Fibroblast of villous mesenchyme (primary cell): ENCODE results near the gene PRPF31. TPM values are rescaled to one million over a fixed set of nuclear protein-coding genes. Genes with fewer than 3 reads are reported as not detected.

ENCODE experiments used
- DNase-seq: peaks from one replicate; pipeline ENCODE4 v3.0.0-alpha.2; 2010; ENCODE audit warnings: low read depth
- H3K4me3 ChIP-seq: 2 replicates; pipeline ENCODE4 v1.5.1; 2011; ENCODE audit warnings: low read depth, mild to moderate bottlenecking, low read length
- CTCF ChIP-seq: IDR thresholded peaks from 2 replicates; pipeline ENCODE4 v1.5.1; 2012; ENCODE audit warnings: low read depth, mild to moderate bottlenecking, low read length; ENCODE audit not compliant: insufficient read depth
- total RNA-seq: library from RNA; depleted of rRNA; stranded (reverse); fragments of >200 nt; gene quantifications from 2 replicates; pipeline ENCODE4 v1.2.3, GENCODE V29; 2012

The PRPF31 gene
- total RNA-seq, 1 donor, result 41.5 TPM

DNA sequence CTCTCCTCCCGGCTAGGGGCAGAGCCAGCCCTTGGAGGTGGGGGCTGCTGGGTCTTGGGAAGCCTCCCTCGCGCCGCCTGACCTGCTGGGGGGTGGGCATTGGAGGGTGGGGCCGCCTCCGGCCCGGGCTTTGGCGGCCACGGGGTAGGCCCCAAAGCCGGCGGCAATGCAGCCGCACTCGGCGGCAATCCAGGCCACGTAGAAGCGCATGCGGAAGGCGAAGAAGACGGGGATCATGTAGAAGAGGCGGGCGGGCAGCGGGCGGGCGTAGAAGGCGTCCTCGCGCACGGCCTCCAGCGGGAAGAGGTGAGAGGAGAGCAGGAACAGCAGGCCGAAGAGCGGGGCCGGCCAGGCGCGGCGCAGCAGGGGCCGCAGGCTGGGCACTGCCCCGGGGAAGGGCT is 65.1 kb downstream of the PRPF31 start:
- no peak overlapping the region for H3K4me3 ChIP-seq
- no peak for TF ChIP-seq CTCF
- no peak for DNase-seq

Other genes starting within 250 kb of the PRPF31 start
- 31.1 and 34.8 TPM in 2 replicates for gene MYADM, start 247.9 kb upstream of the PRPF31 start, total RNA-seq
- under 0.01 and 0.43 TPM in 2 replicates for gene PRKCG, start 233.6 kb upstream of the PRPF31 start, total RNA-seq
- 0.32 and 0.43 TPM in 2 replicates for gene CACNG7, start 206.5 kb upstream of the PRPF31 start, total RNA-seq
- gene CACNG8, start 152.8 kb upstream of the PRPF31 start, total RNA-seq, result under 0.01 TPM in 1 of 2 replicates, not detected in the other
- gene CACNG6, start 124.1 kb upstream of the PRPF31 start, total RNA-seq, result under 0.01 and 1.3 TPM in 2 replicates
- 0.43 TPM in 1 of 2 replicates, not detected in the other for gene VSTM1, start 51.9 kb upstream of the PRPF31 start, total RNA-seq
- not detected in 2 replicates for gene TARM1, start 34.4 kb upstream of the PRPF31 start, total RNA-seq
- gene OSCAR, start 15.0 kb upstream of the PRPF31 start, total RNA-seq, result under 0.01 and 0.64 TPM in 2 replicates
- 10.4 and 11.3 TPM in 2 replicates for gene NDUFA3, start 12.9 kb upstream of the PRPF31 start, total RNA-seq
- 17.7 and 20.9 TPM in 2 replicates for gene TFPT, start 97 bp upstream of the PRPF31 start, total RNA-seq
- gene CNOT3, start 22.0 kb downstream of the PRPF31 start, total RNA-seq, result 7.3 and 7.7 TPM in 2 replicates
- 4.7 and 4.8 TPM in 2 replicates for gene LENG1, start 44.0 kb downstream of the PRPF31 start, total RNA-seq
- gene TMC4, start 57.4 kb downstream of the PRPF31 start, total RNA-seq, result 0.32 TPM in 1 of 2 replicates, not detected in the other
- gene MBOAT7, start 73.8 kb downstream of the PRPF31 start, total RNA-seq, result 60.2 and 73.4 TPM in 2 replicates
- 82.5 and 83.8 TPM in 2 replicates for gene TSEN34, start 75.6 kb downstream of the PRPF31 start, total RNA-seq
- 985 and 1,373 TPM in 2 replicates for gene RPS9, start 85.1 kb downstream of the PRPF31 start, total RNA-seq
- gene LILRB3, start 107.3 kb downstream of the PRPF31 start, total RNA-seq, result not detected in 2 replicates
- not detected in 2 replicates for gene LILRA6, start 127.0 kb downstream of the PRPF31 start, total RNA-seq
- gene LILRB5, start 141.5 kb downstream of the PRPF31 start, total RNA-seq, result not detected in 2 replicates
- gene LILRB2, start 165.4 kb downstream of the PRPF31 start, total RNA-seq, result not detected in 2 replicates
- gene LILRA5, start 197.4 kb downstream of the PRPF31 start, total RNA-seq, result not detected in 2 replicates
- gene LILRA4, start 223.4 kb downstream of the PRPF31 start, total RNA-seq, result not detected in 2 replicates
- under 0.01 TPM in 1 of 2 replicates, not detected in the other for gene LAIR1, start 249.2 kb downstream of the PRPF31 start, total RNA-seq